Ishikawa (cell line): ENCODE results near the gene NTNG2.

Experiments
- CEBPB ChIP-seq: IDR thresholded peaks from 2 replicates; pipeline ENCODE4 v1.6.1; 2012
- CREB1 ChIP-seq: IDR thresholded peaks from 2 replicates; pipeline ENCODE4 v1.6.1; 2012; ENCODE audit warnings: low read depth
- EGR1 ChIP-seq: IDR thresholded peaks from 2 replicates; pipeline ENCODE4 v1.6.1; 2012
- EP300 ChIP-seq: IDR thresholded peaks from 2 replicates; pipeline ENCODE4 v1.6.1; 2012; ENCODE audit warnings: borderline replicate concordance
- FOXM1 ChIP-seq: IDR thresholded peaks from 2 replicates; pipeline ENCODE4 v1.6.1; 2012; ENCODE audit warnings: low read depth, borderline replicate concordance
- MAX ChIP-seq: IDR thresholded peaks from 2 replicates; pipeline ENCODE4 v1.6.1; 2012
- NFIC ChIP-seq: IDR thresholded peaks from 2 replicates; pipeline ENCODE4 v1.6.1; 2012
- RAD21 ChIP-seq: IDR thresholded peaks from 2 replicates; pipeline ENCODE4 v1.6.1; 2012; ENCODE audit warnings: low read depth
- REST ChIP-seq: IDR thresholded peaks from 2 replicates; pipeline ENCODE4 v1.6.1; 2012; ENCODE audit warnings: low read depth, mild to moderate bottlenecking
- TAF1 ChIP-seq: IDR thresholded peaks from 2 replicates; pipeline ENCODE4 v1.6.1; 2012; ENCODE audit warnings: low read depth, mild to moderate bottlenecking
- TCF12 ChIP-seq: IDR thresholded peaks from 2 replicates; pipeline ENCODE4 v1.6.1; 2012; ENCODE audit warnings: low read depth
- TEAD4 ChIP-seq: IDR thresholded peaks from 2 replicates; pipeline ENCODE4 v1.6.1; 2012
- YY1 ChIP-seq: IDR thresholded peaks from 2 replicates; pipeline ENCODE4 v1.6.1; 2012; ENCODE audit warnings: low read depth
- ZBTB7A ChIP-seq: IDR thresholded peaks from 2 replicates; pipeline ENCODE4 v1.6.1; 2012; ENCODE audit warnings: low read depth
- TF ChIP-seq, protein P1 (sequence below): IDR thresholded peaks from 2 replicates; pipeline ENCODE4 v1.6.1; 2012

The NTNG2 gene

DNA sequence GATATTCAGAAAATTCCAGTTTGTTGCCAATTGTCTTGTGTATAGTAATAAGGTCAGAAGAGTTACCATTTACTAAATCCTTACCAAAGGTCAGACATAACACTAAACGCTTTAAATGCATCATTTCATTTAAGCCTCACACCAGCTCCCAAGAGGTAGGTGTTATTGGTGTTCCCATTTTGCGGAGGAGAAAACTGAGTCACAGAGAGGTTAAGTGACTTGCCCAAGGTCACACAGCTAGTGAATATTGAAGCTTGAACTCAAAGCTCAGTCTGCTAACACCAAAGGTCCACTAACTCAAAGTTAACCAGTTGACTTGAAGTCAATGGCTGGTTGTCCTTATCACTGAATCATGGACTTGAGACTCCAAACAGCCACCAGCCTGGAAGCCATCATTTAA is 40.8 kb upstream of the NTNG2 start:
- TF ChIP-seq REST (no peak), TCF12 (no peak), RAD21 (no peak), CEBPB (no peak), TEAD4 (no peak), NFIC (no peak), EGR1 (no peak), CREB1 (no peak), MAX (no peak), YY1 (no peak), TAF1 (no peak), EP300 (no peak), FOXM1 (no peak), ZBTB7A (no peak)
- TF ChIP-seq, protein P1, sequence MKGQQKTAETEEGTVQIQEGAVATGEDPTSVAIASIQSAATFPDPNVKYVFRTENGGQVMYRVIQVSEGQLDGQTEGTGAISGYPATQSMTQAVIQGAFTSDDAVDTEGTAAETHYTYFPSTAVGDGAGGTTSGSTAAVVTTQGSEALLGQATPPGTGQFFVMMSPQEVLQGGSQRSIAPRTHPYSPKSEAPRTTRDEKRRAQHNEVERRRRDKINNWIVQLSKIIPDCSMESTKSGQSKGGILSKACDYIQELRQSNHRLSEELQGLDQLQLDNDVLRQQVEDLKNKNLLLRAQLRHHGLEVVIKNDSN = no peak

DNA sequence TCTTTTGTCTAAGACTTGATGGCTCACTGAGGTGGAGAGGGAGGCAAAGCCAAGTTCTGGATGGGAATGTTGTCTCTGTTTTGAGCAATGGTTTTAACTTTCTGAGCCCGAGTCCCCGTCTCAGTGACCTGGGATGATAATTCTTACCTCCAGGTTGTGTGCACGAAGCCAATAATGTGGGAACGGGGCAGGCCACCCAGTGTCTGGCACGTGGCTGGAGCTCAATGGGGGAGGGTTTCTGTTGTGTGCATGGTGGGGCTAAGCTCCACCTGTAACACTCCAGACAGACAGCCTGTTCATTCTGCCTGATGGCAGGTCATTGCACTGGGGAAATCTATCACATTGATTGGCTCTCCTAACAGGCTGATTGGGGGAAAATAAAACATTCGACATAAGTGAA is 37.1 kb upstream of the NTNG2 start:
- TF ChIP-seq TEAD4 (no peak), EGR1 (no peak), CREB1 (no peak), FOXM1 (no peak), MAX (no peak), CEBPB (no peak), ZBTB7A (no peak), RAD21 (no peak), TCF12 (no peak), TAF1 (no peak), REST (no peak), EP300 (no peak)
- TF ChIP-seq, protein P1 = no peak

DNA sequence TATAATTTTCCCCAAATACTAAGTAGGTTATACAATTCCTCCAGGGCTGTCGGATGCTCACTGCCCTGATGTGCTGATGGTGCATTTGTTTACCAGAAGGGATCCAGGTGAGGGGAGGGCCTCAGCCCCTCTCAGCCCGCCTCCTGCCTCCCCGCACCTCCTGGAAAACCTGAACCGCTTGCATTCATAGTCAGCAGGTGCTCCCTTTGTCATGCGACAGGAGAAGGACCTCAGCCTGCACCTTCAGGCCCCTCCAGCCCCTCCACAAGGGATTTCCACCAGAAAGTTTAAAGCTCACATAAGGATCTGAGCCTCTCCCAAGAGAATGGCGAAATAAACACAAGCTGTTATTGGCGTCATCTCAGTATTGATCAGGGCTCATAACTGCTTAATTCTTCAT is 36.5 kb upstream of the NTNG2 start:
- TF ChIP-seq TEAD4 (no peak), TCF12 (no peak), NFIC (no peak), ZBTB7A (no peak), FOXM1 (no peak), REST (no peak), EGR1 (no peak), YY1 (no peak), EP300 (no peak), CEBPB (no peak), TAF1 (no peak)
- TF ChIP-seq, protein P1 = no peak

GRCh38 chr9:132125944-132126679 is 35.7 kb upstream of the NTNG2 start:
- TF ChIP-seq MAX = no peak
- TF ChIP-seq CREB1 = no peak
- TF ChIP-seq REST = no peak
- TF ChIP-seq CEBPB = no peak
- no peak for TF ChIP-seq ZBTB7A
